IgD-negative memory B cell (primary cell): Measurements from ENCODE around the gene ISCU. TPM values are rescaled to one million over a fixed set of nuclear protein-coding genes. Genes with fewer than 3 reads are reported as not detected.
A peak's percentile ranks its signal among the peaks of the same experiment; 100 is the strongest.
"Not testable (repeated sequence)": the region's sequence is repeated elsewhere in the genome, so short reads cannot be mapped to it uniquely, and the experiment has no call there.

Source experiments
- H3K27ac Mint-ChIP-seq, 3 donors: one replicate each; pipeline ENCODE4 v1.8.0; 2020 to 2022; ENCODE audit warnings: mild to moderate bottlenecking in 3 of 3, mixed read lengths in 3 of 3, moderate library complexity in 1 of 3
- H3K27me3 Mint-ChIP-seq: one replicate; pipeline ENCODE4 v1.8.0; 2021; ENCODE audit warnings: mixed read lengths
- H3K36me3 Mint-ChIP-seq: one replicate; pipeline ENCODE4 v1.8.0; 2020; ENCODE audit warnings: mild to moderate bottlenecking, mixed read lengths
- H3K4me1 Mint-ChIP-seq, 3 donors: one replicate each; pipeline ENCODE4 v1.8.0; 2020 to 2022; ENCODE audit warnings: mixed read lengths in 3 of 3, mild to moderate bottlenecking in 1 of 3
- H3K4me3 Mint-ChIP-seq, 4 donors: one replicate each; pipeline ENCODE4 v1.8.0; 2020 to 2022; ENCODE audit warnings: mild to moderate bottlenecking in 4 of 4, mixed read lengths in 4 of 4, moderate library complexity in 3 of 4
- H3K9me3 Mint-ChIP-seq, 3 donors: one replicate each; pipeline ENCODE4 v1.8.0; 2020 to 2021; ENCODE audit warnings: mixed read lengths in 3 of 3, mild to moderate bottlenecking in 1 of 3
- polyA plus RNA-seq: library from polyadenylated mRNA; unstranded; fragments of 300-500 nt; fragmentation: Illumina TruSeq; gene quantifications from one replicate; pipeline ENCODE4 v1.2.3, GENCODE V29; 2021

Gene ISCU
- polyA plus RNA-seq, 1 donor from 2014 or later: 488 TPM

- peaks cover 51 to 75% (median 63%) of the 10 kb centered on the region in 3 donors for H3K4me1 Mint-ChIP-seq
- no peaks in the 10 kb centered on the region for H3K27me3 Mint-ChIP-seq
- H3K9me3 Mint-ChIP-seq: no peaks in the 10 kb centered on the region
- H3K36me3 Mint-ChIP-seq: peaks cover 4% of the 10 kb centered on the region
- peak overlapping the region; percentile 11 to 53 (median 42) for H3K4me3 Mint-ChIP-seq
- peak overlapping the region; percentile 57 to 96 (median 81) for H3K27ac Mint-ChIP-seq
These were observed 9.9 kb downstream of the ISCU start for GRCh38 chr12:108572166-108572790.

GRCh38 chr12:108573317-108573716 is 10.9 kb downstream of the ISCU start:
- H3K27ac Mint-ChIP-seq: peak overlapping the region in 1 of 3 donors; percentile 57

GRCh38 chr12:108574276-108574675 is 11.9 kb downstream of the ISCU start:
- Mint-ChIP-seq H3K4me3 (peak overlapping the region in 1 of 4 donors; percentile 19), H3K27ac (peak overlapping the region in 1 of 3 donors; percentile 80), H3K4me1 (peaks cover 32 to 61% (median 50%) of the 10 kb centered on the region in 3 donors)
- not testable (repeated sequence) for H3K27me3 Mint-ChIP-seq, H3K9me3 Mint-ChIP-seq, H3K36me3 Mint-ChIP-seq

More at GRCh38 chr12:108573317-108573716, 10.9 kb downstream of the ISCU start:
- Mint-ChIP-seq H3K9me3 (peaks cover 0 to 1% (median 0%) of the 10 kb centered on the region in 3 donors), H3K36me3 (peaks cover 4% of the 10 kb centered on the region), H3K4me1 (peaks cover 41 to 65% (median 59%) of the 10 kb centered on the region in 3 donors), H3K4me3 (peak overlapping the region in 3 of 4 donors; percentile 11 to 53 (median 41)), H3K27me3 (no peaks in the 10 kb centered on the region)

- H3K27ac Mint-ChIP-seq: peak overlapping the region in 2 of 3 donors; percentile 39 to 80
- H3K27me3 Mint-ChIP-seq: no peaks in the 10 kb centered on the region
- H3K36me3 Mint-ChIP-seq: no peaks in the 10 kb centered on the region
- H3K4me1 Mint-ChIP-seq: peaks cover 21 to 54% (median 51%) of the 10 kb centered on the region in 3 donors
- H3K9me3 Mint-ChIP-seq: peaks cover 0 to 2% (median 0%) of the 10 kb centered on the region in 3 donors
- no peak overlapping the region for H3K4me3 Mint-ChIP-seq
These were observed 13.0 kb downstream of the ISCU start for GRCh38 chr12:108575199-108575912.

GRCh38 chr12:108576660-108577234 is 14.4 kb downstream of the ISCU start:
- Mint-ChIP-seq H3K9me3 (peaks cover 0 to 2% (median 0%) of the 10 kb centered on the region in 3 donors), H3K27me3 (no peaks in the 10 kb centered on the region), H3K27ac (no peak overlapping the region), H3K4me1 (peaks cover 13 to 41% (median 40%) of the 10 kb centered on the region in 3 donors), H3K4me3 (peak overlapping the region in 1 of 4 donors; percentile 39), H3K36me3 (no peaks in the 10 kb centered on the region)

GRCh38 chr12:108577458-108577857 is 15.1 kb downstream of the ISCU start:
- Mint-ChIP-seq H3K4me3 (no peak overlapping the region), H3K4me1 (peaks cover 8 to 34% (median 33%) of the 10 kb centered on the region in 3 donors), H3K27me3 (no peaks in the 10 kb centered on the region), H3K9me3 (peaks cover 0 to 2% (median 0%) of the 10 kb centered on the region in 3 donors), H3K27ac (peak overlapping the region in 1 of 3 donors; percentile 19), H3K36me3 (no peaks in the 10 kb centered on the region)

- Mint-ChIP-seq H3K9me3 (peaks cover 0 to 2% (median 0%) of the 10 kb centered on the region in 3 donors), H3K27me3 (no peaks in the 10 kb centered on the region), H3K4me1 (peaks cover 0 to 26% (median 25%) of the 10 kb centered on the region in 3 donors), H3K4me3 (no peak overlapping the region), H3K36me3 (no peaks in the 10 kb centered on the region), H3K27ac (no peak overlapping the region)
These were observed 15.9 kb downstream of the ISCU start for GRCh38 chr12:108578264-108578663.

GRCh38 chr12:108578813-108579212 is 16.4 kb downstream of the ISCU start:
- Mint-ChIP-seq H3K36me3 (no peaks in the 10 kb centered on the region), H3K27ac (peak overlapping the region in 1 of 3 donors; percentile 21), H3K27me3 (no peaks in the 10 kb centered on the region), H3K4me3 (peak overlapping the region in 2 of 4 donors; percentile 0 to 17), H3K4me1 (peaks cover 0 to 23% (median 21%) of the 10 kb centered on the region in 3 donors), H3K9me3 (peaks cover 0 to 2% (median 0%) of the 10 kb centered on the region in 3 donors)

- Mint-ChIP-seq H3K27me3 (no peaks in the 10 kb centered on the region), H3K4me3 (no peak overlapping the region), H3K27ac (no peak overlapping the region), H3K9me3 (peaks cover 0 to 2% (median 0%) of the 10 kb centered on the region in 3 donors), H3K4me1 (peaks cover 0 to 18% (median 11%) of the 10 kb centered on the region in 3 donors), H3K36me3 (no peaks in the 10 kb centered on the region)
These were observed 18.1 kb downstream of the ISCU start for GRCh38 chr12:108580531-108580930.

GRCh38 chr12:108581311-108582227 is 19.2 kb downstream of the ISCU start:
- no peak overlapping the region for H3K4me3 Mint-ChIP-seq

GRCh38 chr12:108582509-108582908 is 20.1 kb downstream of the ISCU start:
- Mint-ChIP-seq H3K9me3 (peaks cover 0 to 2% (median 0%) of the 10 kb centered on the region in 3 donors), H3K4me1 (peaks cover 0 to 11% (median 8%) of the 10 kb centered on the region in 3 donors), H3K36me3 (no peaks in the 10 kb centered on the region), H3K27ac (no peak overlapping the region), H3K4me3 (no peak overlapping the region), H3K27me3 (no peaks in the 10 kb centered on the region)

More at GRCh38 chr12:108581311-108582227, 19.2 kb downstream of the ISCU start:
- Mint-ChIP-seq H3K9me3 (peaks cover 0 to 2% (median 0%) of the 10 kb centered on the region in 3 donors), H3K36me3 (no peaks in the 10 kb centered on the region), H3K27ac (no peak overlapping the region), H3K27me3 (no peaks in the 10 kb centered on the region), H3K4me1 (peaks cover 0 to 12% (median 8%) of the 10 kb centered on the region in 3 donors)

- no peak overlapping the region for H3K27ac Mint-ChIP-seq
- H3K27me3 Mint-ChIP-seq: no peaks in the 10 kb centered on the region
- H3K9me3 Mint-ChIP-seq: peaks cover 0 to 2% (median 0%) of the 10 kb centered on the region in 3 donors
- H3K4me1 Mint-ChIP-seq: peaks cover 0 to 8% (median 5%) of the 10 kb centered on the region in 3 donors
- H3K4me3 Mint-ChIP-seq: no peak overlapping the region
- H3K36me3 Mint-ChIP-seq: no peaks in the 10 kb centered on the region
These were observed 20.8 kb downstream of the ISCU start for GRCh38 chr12:108582978-108583770.

- H3K4me3 Mint-ChIP-seq: no peak overlapping the region
- H3K27ac Mint-ChIP-seq: peak overlapping the region in 1 of 3 donors; percentile 59
- H3K9me3 Mint-ChIP-seq: no peaks in the 10 kb centered on the region
These were observed 21.6 kb downstream of the ISCU start for GRCh38 chr12:108583991-108584390.

More at GRCh38 chr12:108583991-108584390, 21.6 kb downstream of the ISCU start:
- Mint-ChIP-seq H3K27me3 (no peaks in the 10 kb centered on the region), H3K4me1 (peaks cover 0 to 6% (median 5%) of the 10 kb centered on the region in 3 donors), H3K36me3 (no peaks in the 10 kb centered on the region)
